NCI-H1436 (cell line): ENCODE data around the gene NKX2-3.

Source experiments
- DNase-seq: peaks from one replicate; lab custom pipeline; 2025; lab: John Stamatoyannopoulos, UW

NKX2-3 gene

GRCh38 chr10:99526861-99527504, 5.8 kb upstream of the NKX2-3 start:
- no peak for DNase-seq

- DNase-seq, result no peak
Observed at GRCh38 chr10:99527526-99528493, 4.9 kb upstream of the NKX2-3 start.

- no peak for DNase-seq
Observed at GRCh38 chr10:99528494-99529441, 4.0 kb upstream of the NKX2-3 start.

GRCh38 chr10:99529591-99530107, 3.1 kb upstream of the NKX2-3 start:
- DNase-seq, result no peak

GRCh38 chr10:99530108-99531025, 2.4 kb upstream of the NKX2-3 start:
- DNase-seq, result no peak

GRCh38 chr10:99531026-99531695, 1.6 kb upstream of the NKX2-3 start:
- DNase-seq, result no peak

GRCh38 chr10:99531696-99532593, 797 bp upstream of the NKX2-3 start:
- no peak for DNase-seq

- DNase-seq, result no peak
Observed at GRCh38 chr10:99533496-99534449, 1.0 kb downstream of the NKX2-3 start.

GRCh38 chr10:99534450-99534938, 1.8 kb downstream of the NKX2-3 start:
- no peak for DNase-seq

GRCh38 chr10:99534939-99535763, 2.4 kb downstream of the NKX2-3 start:
- no peak for DNase-seq

GRCh38 chr10:99535764-99536337, 3.1 kb downstream of the NKX2-3 start:
- DNase-seq, result no peak

- no peak for DNase-seq
Observed at GRCh38 chr10:99536338-99537085, 3.8 kb downstream of the NKX2-3 start.

- no peak for DNase-seq
Observed at GRCh38 chr10:99537086-99537988, 4.6 kb downstream of the NKX2-3 start.

GRCh38 chr10:99537989-99538917, 5.5 kb downstream of the NKX2-3 start:
- DNase-seq, result no peak
